HEK293 (cell line): Measurements from ENCODE around the gene HYDIN.

Experiments
- CTCF ChIP-seq: fragments of 450-650 bp; formaldehyde crosslinking; IDR thresholded peaks from 2 replicates; pipeline ENCODE4 v1.5.1; 2016; ENCODE audit warnings: missing biosample characterization, missing genetic modification characterization
- ZBTB7A ChIP-seq: fragments of 450-650 bp; formaldehyde crosslinking; IDR thresholded peaks from 2 replicates; pipeline ENCODE4 v1.5.1; 2016; ENCODE audit warnings: low read depth, missing biosample characterization, missing genetic modification characterization
- ZNF121 ChIP-seq: fragments of 450-650 bp; formaldehyde crosslinking; IDR thresholded peaks from 2 replicates; pipeline ENCODE4 v1.5.1; 2016; ENCODE audit warnings: missing biosample characterization, missing genetic modification characterization
- ZNF521 ChIP-seq: fragments of 450-650 bp; formaldehyde crosslinking; IDR thresholded peaks from 2 replicates; pipeline ENCODE4 v1.5.1; 2017; ENCODE audit warnings: missing biosample characterization, mild to moderate bottlenecking, missing genetic modification characterization

DNA sequence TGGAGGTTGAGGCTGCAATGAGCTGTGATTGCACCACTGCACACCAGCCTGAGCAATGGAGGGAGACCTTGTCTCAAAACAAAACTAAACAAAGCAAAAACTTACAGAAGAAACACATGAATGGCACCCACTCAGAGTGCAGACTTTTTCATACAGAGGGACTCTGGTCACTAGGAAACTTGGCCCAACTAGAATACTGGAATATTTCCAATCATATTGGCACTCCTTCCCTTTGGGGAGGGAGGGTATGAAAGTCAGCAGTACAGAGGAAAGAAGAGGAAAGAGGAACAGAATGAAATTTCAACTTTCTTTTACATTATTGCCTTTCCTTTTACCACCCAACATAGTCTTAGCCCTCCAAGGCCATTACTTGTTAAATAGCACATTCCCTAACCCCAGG lies 30.5 kb upstream of the HYDIN start:
- TF ChIP-seq ZNF121 = no peak
- no peak for TF ChIP-seq CTCF
- no peak for TF ChIP-seq ZBTB7A (tag by site-specific recombination)
- TF ChIP-seq ZNF521 = no peak
